ENCODE measurements around the gene SCO2.

Gene SCO2

GRCh38 chr22:50482107-50483074 lies 43.0 kb downstream of the SCO2 start:
- no peak overlapping the region for H4K8ac ChIP-seq (ENCODE audit: low read depth, low read length)
- peak overlapping the region; percentile 29 for H3K14ac ChIP-seq (ENCODE audit: low read length)
- peaks cover 4% of the 10 kb centered on the region in 2 experiments for H3K4me1 ChIP-seq (ENCODE audit: control insufficient read depth in 1 of 2, insufficient read depth in 2 of 2, low read length in 2 of 2)
- peak overlapping the region; percentile 53 for H3K4me2 ChIP-seq (ENCODE audit: low read length)
- no peak overlapping the region for H2BK120ac ChIP-seq (ENCODE audit: insufficient read depth, low read length, poor library complexity)
- H4K91ac ChIP-seq (ENCODE audit: low read depth, low read length), result peak overlapping the region; percentile 74
- peak overlapping the region; percentile 4 for H2AK5ac ChIP-seq (ENCODE audit: low read length)
- no peak overlapping the region for H3K4ac ChIP-seq (ENCODE audit: low read depth, low read length)
- DNase-seq, result no peak
- H3K27me3 ChIP-seq (ENCODE audit: insufficient read depth, low read length), result peaks cover 17% of the 10 kb centered on the region
- H3K18ac ChIP-seq (ENCODE audit: low read length), result no peak overlapping the region
- H3K79me1 ChIP-seq (ENCODE audit: low read length), result peaks cover 7% of the 10 kb centered on the region
- peaks cover 7% of the 10 kb centered on the region for H3K9me3 ChIP-seq (ENCODE audit: insufficient read depth, low read depth, low read length)
- H3K23ac ChIP-seq (ENCODE audit: low read length), result no peak overlapping the region
- no peaks in the 10 kb centered on the region for H3K36me3 ChIP-seq (ENCODE audit: control insufficient read depth in 1 of 2, insufficient read depth in 2 of 2, low read length in 2 of 2)
- no peak overlapping the region for H3K4me3 ChIP-seq (ENCODE audit: low read depth, low read length)
- no peak overlapping the region for H2BK5ac ChIP-seq (ENCODE audit: low read depth, low read length, poor library complexity)
- H4K12ac ChIP-seq (ENCODE audit: low read depth, low read length), result no peak overlapping the region
- no peak overlapping the region for H2BK12ac ChIP-seq (ENCODE audit: low read length)
- H2AFZ ChIP-seq (ENCODE audit: insufficient read depth, low read length, poor library complexity), result no peak overlapping the region
- WGBS (ENCODE audit: extremely low coverage, insufficient coverage, insufficient read length), result no CpG with 5 or more reads among the region's 35 CpGs
- no peak overlapping the region for H3K27ac ChIP-seq (ENCODE audit: low read depth, low read length)
- peaks cover 2% of the 10 kb centered on the region for H3K79me2 ChIP-seq (ENCODE audit: control insufficient read depth, insufficient read depth, low read length, poor library complexity)
- H3K9ac ChIP-seq (ENCODE audit: low read length), result no peak overlapping the region

- peak in 1 of 2 donors; percentile 60 for DNase-seq
- Histone ChIP-seq H3K79me2 (ENCODE audit: control insufficient read depth, insufficient read depth, low read length, poor library complexity) (peaks cover 2% of the 10 kb centered on the region), H2BK12ac (ENCODE audit: low read length) (no peak within 1 kb of the TSS), H4K12ac (ENCODE audit: low read depth, low read length) (peak within 1 kb of the TSS; percentile 58), H2BK120ac (ENCODE audit: insufficient read depth, low read length, poor library complexity) (peak within 1 kb of the TSS; percentile 65), H3K36me3 (ENCODE audit: control insufficient read depth in 1 of 2, insufficient read depth in 2 of 2, low read length in 2 of 2) (no peaks in the 10 kb centered on the region), H2AK5ac (ENCODE audit: low read length) (peak within 1 kb of the TSS; percentile 4), H4K8ac (ENCODE audit: low read depth, low read length) (peak within 1 kb of the TSS; percentile 67), H3K23ac (ENCODE audit: low read length) (no peak within 1 kb of the TSS), H2BK5ac (ENCODE audit: low read depth, low read length, poor library complexity) (no peak within 1 kb of the TSS), H3K9ac (ENCODE audit: low read length) (no peak within 1 kb of the TSS), H3K4me1 (ENCODE audit: control insufficient read depth in 1 of 2, insufficient read depth in 2 of 2, low read length in 2 of 2) (peaks cover 4 to 7% of the 10 kb centered on the region in 2 experiments), H3K27ac (ENCODE audit: low read depth, low read length) (no peak within 1 kb of the TSS), H3K4me2 (ENCODE audit: low read length) (peak within 1 kb of the TSS; percentile 53), H3K18ac (ENCODE audit: low read length) (peak within 1 kb of the TSS; percentile 61), H3K27me3 (ENCODE audit: insufficient read depth, low read length) (peaks cover 17% of the 10 kb centered on the region), H4K91ac (ENCODE audit: low read depth, low read length) (peak within 1 kb of the TSS; percentile 74), H3K79me1 (ENCODE audit: low read length) (peaks cover 7% of the 10 kb centered on the region), H2AFZ (ENCODE audit: insufficient read depth, low read length, poor library complexity) (peak within 1 kb of the TSS; percentile 45), H3K9me3 (ENCODE audit: insufficient read depth, low read depth, low read length) (peaks cover 7% of the 10 kb centered on the region), H3K4ac (ENCODE audit: low read depth, low read length) (peak within 1 kb of the TSS; percentile 12), H3K14ac (ENCODE audit: low read length) (peak within 1 kb of the TSS; percentile 75), H3K4me3 (ENCODE audit: low read depth, low read length) (peak within 1 kb of the TSS; percentile 64)
- no CpG with 5 or more reads among the region's 70 CpGs for WGBS (ENCODE audit: extremely low coverage, insufficient coverage, insufficient read length)
These were observed 43.8 kb downstream of the SCO2 start, which contains the start of gene ADM2 for GRCh38 chr22:50481440-50482106. Gene ADM2, plus strand, starts transcription at chr22:50481543. Its CDS starts 305 bp downstream, at chr22:50481848.

- peak overlapping the region; percentile 64 for H3K4me3 ChIP-seq (ENCODE audit: low read depth, low read length)
- peaks cover 7% of the 10 kb centered on the region for H3K9me3 ChIP-seq (ENCODE audit: insufficient read depth, low read depth, low read length)
- no peak for DNase-seq
- H3K36me3 ChIP-seq (ENCODE audit: control insufficient read depth in 1 of 2, insufficient read depth in 2 of 2, low read length in 2 of 2), result no peaks in the 10 kb centered on the region
- WGBS (ENCODE audit: extremely low coverage, insufficient coverage, insufficient read length), result no CpG with 5 or more reads among the region's 45 CpGs
- no peak overlapping the region for H3K9ac ChIP-seq (ENCODE audit: low read length)
- no peak overlapping the region for H3K4ac ChIP-seq (ENCODE audit: low read depth, low read length)
- peaks cover 7% of the 10 kb centered on the region for H3K79me1 ChIP-seq (ENCODE audit: low read length)
- peak overlapping the region; percentile 65 for H2BK120ac ChIP-seq (ENCODE audit: insufficient read depth, low read length, poor library complexity)
- H3K14ac ChIP-seq (ENCODE audit: low read length), result peak overlapping the region; percentile 75
- H4K91ac ChIP-seq (ENCODE audit: low read depth, low read length), result peak overlapping the region; percentile 17
- peaks cover 4 to 7% of the 10 kb centered on the region in 2 experiments for H3K4me1 ChIP-seq (ENCODE audit: control insufficient read depth in 1 of 2, insufficient read depth in 2 of 2, low read length in 2 of 2)
- H2BK12ac ChIP-seq (ENCODE audit: low read length), result no peak overlapping the region
- H4K12ac ChIP-seq (ENCODE audit: low read depth, low read length), result peak overlapping the region; percentile 58
- H3K4me2 ChIP-seq (ENCODE audit: low read length), result peak overlapping the region; percentile 53
- no peak overlapping the region for H2BK5ac ChIP-seq (ENCODE audit: low read depth, low read length, poor library complexity)
- H3K79me2 ChIP-seq (ENCODE audit: control insufficient read depth, insufficient read depth, low read length, poor library complexity), result peaks cover 2% of the 10 kb centered on the region
- H3K23ac ChIP-seq (ENCODE audit: low read length), result no peak overlapping the region
- peak overlapping the region; percentile 67 for H4K8ac ChIP-seq (ENCODE audit: low read depth, low read length)
- peak overlapping the region; percentile 45 for H2AFZ ChIP-seq (ENCODE audit: insufficient read depth, low read length, poor library complexity)
- H3K18ac ChIP-seq (ENCODE audit: low read length), result no peak overlapping the region
- peaks cover 17% of the 10 kb centered on the region for H3K27me3 ChIP-seq (ENCODE audit: insufficient read depth, low read length)
- no peak overlapping the region for H2AK5ac ChIP-seq (ENCODE audit: low read length)
- H3K27ac ChIP-seq (ENCODE audit: low read depth, low read length), result no peak overlapping the region
These were observed 44.4 kb downstream of the SCO2 start for GRCh38 chr22:50481045-50481439.

- no peak overlapping the region for H3K4me2 ChIP-seq (ENCODE audit: low read length)
- H2BK5ac ChIP-seq (ENCODE audit: low read depth, low read length, poor library complexity), result no peak overlapping the region
- peaks cover 7% of the 10 kb centered on the region for H3K79me2 ChIP-seq (ENCODE audit: control insufficient read depth, insufficient read depth, low read length, poor library complexity)
- no peak overlapping the region for H3K4ac ChIP-seq (ENCODE audit: low read depth, low read length)
- no peak overlapping the region for H2AK5ac ChIP-seq (ENCODE audit: low read length)
- peaks cover 13% of the 10 kb centered on the region for H3K79me1 ChIP-seq (ENCODE audit: low read length)
- no peak overlapping the region for H3K27ac ChIP-seq (ENCODE audit: low read depth, low read length)
- no peak overlapping the region for H4K91ac ChIP-seq (ENCODE audit: low read depth, low read length)
- H2BK12ac ChIP-seq (ENCODE audit: low read length), result no peak overlapping the region
- no peak for DNase-seq
- peaks cover 7% of the 10 kb centered on the region for H3K9me3 ChIP-seq (ENCODE audit: insufficient read depth, low read depth, low read length)
- no peak overlapping the region for H3K9ac ChIP-seq (ENCODE audit: low read length)
- peaks cover 17% of the 10 kb centered on the region for H3K27me3 ChIP-seq (ENCODE audit: insufficient read depth, low read length)
- H3K18ac ChIP-seq (ENCODE audit: low read length), result no peak overlapping the region
- H2BK120ac ChIP-seq (ENCODE audit: insufficient read depth, low read length, poor library complexity), result no peak overlapping the region
- no peaks in the 10 kb centered on the region for H3K36me3 ChIP-seq (ENCODE audit: control insufficient read depth in 1 of 2, insufficient read depth in 2 of 2, low read length in 2 of 2)
- H3K14ac ChIP-seq (ENCODE audit: low read length), result no peak overlapping the region
- H4K12ac ChIP-seq (ENCODE audit: low read depth, low read length), result no peak overlapping the region
- H4K8ac ChIP-seq (ENCODE audit: low read depth, low read length), result no peak overlapping the region
- WGBS (ENCODE audit: extremely low coverage, insufficient coverage, insufficient read length), result no CpG with 5 or more reads among the region's 11 CpGs
- H3K23ac ChIP-seq (ENCODE audit: low read length), result no peak overlapping the region
- H2AFZ ChIP-seq (ENCODE audit: insufficient read depth, low read length, poor library complexity), result no peak overlapping the region
- H3K4me3 ChIP-seq (ENCODE audit: low read depth, low read length), result peak overlapping the region; percentile 0
- H3K4me1 ChIP-seq (ENCODE audit: control insufficient read depth in 1 of 2, insufficient read depth in 2 of 2, low read length in 2 of 2), result peaks cover 10 to 12% of the 10 kb centered on the region in 2 experiments
These were observed 45.7 kb downstream of the SCO2 start for GRCh38 chr22:50479721-50480120.

All from trophoblast cell (in vitro differentiated cells and primary cell).